Activated gamma-delta T cell treated with anti-CD3 and anti-CD28 coated beads, Interleukin-2, amount 50 U/mL, for 16 hours (primary cell): ENCODE data around the gene FBXW9.
"Not testable (repeated sequence)": the region's sequence is repeated elsewhere in the genome, so short reads cannot be mapped to it uniquely, and the experiment has no call there.

Experiments used
- DNase-seq: peaks from one replicate; pipeline ENCODE4 v3.0.0-alpha.2; 2020; ENCODE audit warnings: low read depth

FBXW9 gene

GRCh38 chr19:12715102-12715501 is 18.7 kb upstream of the FBXW9 start:
- DNase-seq = no peak

GRCh38 chr19:12713304-12713703 is 16.9 kb upstream of the FBXW9 start:
- DNase-seq = not testable (repeated sequence)

- DNase-seq = not testable (repeated sequence)
Observed at GRCh38 chr19:12712077-12712476, 15.6 kb upstream of the FBXW9 start.

- no peak for DNase-seq
Observed at GRCh38 chr19:12711187-12711586, 14.8 kb upstream of the FBXW9 start.

GRCh38 chr19:12708641-12709040 is 12.2 kb upstream of the FBXW9 start:
- no peak for DNase-seq

GRCh38 chr19:12706332-12706718 is 9.9 kb upstream of the FBXW9 start:
- no peak for DNase-seq

GRCh38 chr19:12705654-12706331 is 9.4 kb upstream of the FBXW9 start:
- DNase-seq = no peak

GRCh38 chr19:12705169-12705568 is 8.7 kb upstream of the FBXW9 start:
- DNase-seq = no peak

- no peak for DNase-seq
Observed at GRCh38 chr19:12703046-12703445, 6.6 kb upstream of the FBXW9 start.

- DNase-seq = no peak
Observed at GRCh38 chr19:12701596-12702282, 5.3 kb upstream of the FBXW9 start.

GRCh38 chr19:12698138-12698537 is 1.7 kb upstream of the FBXW9 start:
- DNase-seq = no peak

GRCh38 chr19:12697425-12697824 is 994 bp upstream of the FBXW9 start:
- not testable (repeated sequence) for DNase-seq

GRCh38 chr19:12695997-12696365 is 450 bp downstream of the FBXW9 start:
- DNase-seq = no peak

GRCh38 chr19:12695514-12695913 is 917 bp downstream of the FBXW9 start:
- no peak for DNase-seq

- DNase-seq = no peak
Observed at GRCh38 chr19:12695096-12695495, 1.3 kb downstream of the FBXW9 start.

- no peak for DNase-seq
Observed at GRCh38 chr19:12694641-12695040, 1.8 kb downstream of the FBXW9 start.

GRCh38 chr19:12692960-12693359 is 3.5 kb downstream of the FBXW9 start:
- DNase-seq = no peak

GRCh38 chr19:12689581-12690216 is 6.7 kb downstream of the FBXW9 start:
- no peak for DNase-seq

GRCh38 chr19:12689012-12689411 is 7.4 kb downstream of the FBXW9 start:
- no peak for DNase-seq

GRCh38 chr19:12687496-12688196 is 8.8 kb downstream of the FBXW9 start, which contains the start of gene GNG14:
TSS of gene GNG14 (plus strand) at chr19:12687998. CDS start at chr19:12688049, 51 bp downstream.
- no peak for DNase-seq

- DNase-seq = no peak
Observed at GRCh38 chr19:12685831-12686230, 10.6 kb downstream of the FBXW9 start.
